Left lung (tissue), 10 donors: ENCODE data around the gene TAMM41. TPM values are rescaled to one million over a fixed set of nuclear protein-coding genes. Genes with fewer than 3 reads are reported as not detected.

ENCODE experiments used
- ATAC-seq: fragments of 200-7000 bp; cut with Tn5 transposase; one replicate; pipeline ENCODE4 v1.9.1; 2020; ENCODE audit warnings: moderate library complexity
- DNase-seq, 4 donors: peaks; one replicate each; pipeline ENCODE4 v3.0.0-alpha.2; 2013 to 2020
- H3K27ac ChIP-seq, 2 donors: fragments of 200-600 bp; sonication (generic) in 1 of 2; one replicate each; pipeline versions ENCODE4 v1.5.0 to v1.8.0; 2020 to 2021
- H3K27me3 ChIP-seq, 2 donors: fragments of 200-600 bp; sonication (generic) in 1 of 2; one replicate each; pipeline versions ENCODE4 v1.5.0 to v1.8.0; 2020 to 2021
- H3K36me3 ChIP-seq, 2 donors: fragments of 200-600 bp; sonication (generic) in 1 of 2; one replicate each; pipeline versions ENCODE4 v1.5.0 to v1.8.0; 2020 to 2021
- H3K4me1 ChIP-seq, 2 donors: fragments of 200-600 bp; one replicate each; pipeline ENCODE4 v1.8.0; 2021
- H3K4me3 ChIP-seq, 2 donors: fragments of 200-600 bp; sonication (generic) in 1 of 2; one replicate each; pipeline versions ENCODE4 v1.5.0 to v1.8.0; 2020 to 2021; ENCODE audit warnings: mild to moderate bottlenecking in 1 of 2
- H3K9me3 ChIP-seq, 2 donors: fragments of 200-600 bp; sonication (generic) in 1 of 2; one replicate each; pipeline versions ENCODE4 v1.5.0 to v1.8.0; 2020 to 2021
- CTCF ChIP-seq, 2 donors: fragments of 200-600 bp; sonication (generic) in 1 of 2; IDR thresholded peaks; one replicate each; pipeline versions ENCODE4 v1.5.0 to v1.8.0; 2021; ENCODE audit warnings: antibody characterized with exemption in 2 of 2
- intact Hi-C, 2 donors: fragments of 100-400 bp; cut with DNase I; formaldehyde crosslinking; loops; one replicate each; pipeline versions ENCODE4 v1.11.2 to v1.14.2; 2022
- polyA plus RNA-seq, 6 donors: library from polyadenylated mRNA; unstranded; fragments of 120-200 nt; gene quantifications; one replicate each; pipeline ENCODE4 v1.2.1, GENCODE V29; 2013; ENCODE audit not compliant: insufficient read length in 6 of 6
- total RNA-seq, 2 donors: library from RNA; stranded (reverse); fragmentation: NEBNext Ultra II Directional; extraction: Animal tissue kit (Norgen Biotek cat#: 25700); gene quantifications; one replicate each; pipeline ENCODE4 v1.2.1, GENCODE V29; 2021
- donor health status: DM: no; HTN: yes; CAD: no.
- donor health status: DM: no; HTN: no; CAD: no.

Gene TAMM41
- total and polyA plus RNA-seq, 8 donors: 13.9 to 29.4 (median 21.5) TPM

- ATAC-seq: no peak
Measured at GRCh38 chr3:11835028-11835639, 11.6 kb downstream of the TAMM41 start.

GRCh38 chr3:11832981-11833905, 13.4 kb downstream of the TAMM41 start:
- no peak overlapping the region for H3K27ac ChIP-seq
- peaks cover 0 to 80% of the 10 kb centered on the region in 2 donors for H3K36me3 ChIP-seq
- TF ChIP-seq CTCF (IDR thresholded peaks at IDR 0.05): no peak
- H3K27me3 ChIP-seq: no peaks in the 10 kb centered on the region
- intact Hi-C loops: no loop called here
- ATAC-seq: no peak
- H3K4me3 ChIP-seq: no peak overlapping the region
- H3K4me1 ChIP-seq: no peaks in the 10 kb centered on the region
- H3K9me3 ChIP-seq: no peaks in the 10 kb centered on the region
- no peak for DNase-seq

More at GRCh38 chr3:11835028-11835639, 11.6 kb downstream of the TAMM41 start:
- no peaks in the 10 kb centered on the region for H3K9me3 ChIP-seq
- H3K36me3 ChIP-seq: peaks cover 0 to 79% of the 10 kb centered on the region in 2 donors
- intact Hi-C loops: no loop called here
- peak in 2 of 4 donors; percentile 19 to 35 for DNase-seq
- no peaks in the 10 kb centered on the region for H3K27me3 ChIP-seq
- H3K27ac ChIP-seq: no peak overlapping the region
- peak in 1 of 2 donors; percentile 42 for TF ChIP-seq CTCF (IDR thresholded peaks at IDR 0.05)
- H3K4me3 ChIP-seq: no peak overlapping the region
- no peaks in the 10 kb centered on the region for H3K4me1 ChIP-seq

GRCh38 chr3:11829416-11829815, 17.3 kb downstream of the TAMM41 start:
- H3K36me3 ChIP-seq: peaks cover 0 to 93% of the 10 kb centered on the region in 2 donors
- intact Hi-C loops: no loop called here
- no peak for TF ChIP-seq CTCF (IDR thresholded peaks at IDR 0.05)
- no peak for ATAC-seq
- H3K4me3 ChIP-seq: no peak overlapping the region
- DNase-seq: no peak
- H3K27ac ChIP-seq: no peak overlapping the region
- no peaks in the 10 kb centered on the region for H3K27me3 ChIP-seq
- no peaks in the 10 kb centered on the region for H3K4me1 ChIP-seq
- H3K9me3 ChIP-seq: no peaks in the 10 kb centered on the region

- Histone ChIP-seq H3K27ac (no peak overlapping the region), H3K9me3 (no peaks in the 10 kb centered on the region), H3K4me1 (no peaks in the 10 kb centered on the region), H3K36me3 (peaks cover 0 to 92% of the 10 kb centered on the region in 2 donors), H3K4me3 (no peak overlapping the region), H3K27me3 (no peaks in the 10 kb centered on the region)
- no peak for TF ChIP-seq CTCF (IDR thresholded peaks at IDR 0.05)
- DNase-seq: no peak
- intact Hi-C loops: no loop called here
- ATAC-seq: no peak
Measured at GRCh38 chr3:11826628-11827265, 19.9 kb downstream of the TAMM41 start.

GRCh38 chr3:11825301-11825700, 21.4 kb downstream of the TAMM41 start:
- TF ChIP-seq CTCF (IDR thresholded peaks at IDR 0.05): no peak
- H3K4me3 ChIP-seq: no peak overlapping the region
- H3K9me3 ChIP-seq: no peaks in the 10 kb centered on the region
- peaks cover 0 to 94% of the 10 kb centered on the region in 2 donors for H3K36me3 ChIP-seq
- DNase-seq (no peak), ATAC-seq (no peak)
- no peaks in the 10 kb centered on the region for H3K27me3 ChIP-seq
- no peaks in the 10 kb centered on the region for H3K4me1 ChIP-seq
- intact Hi-C loops: no loop called here
- no peak overlapping the region for H3K27ac ChIP-seq
